GM15510 (cell line): ENCODE data around the gene KIF26B.

Source experiments
- POLR2A ChIP-seq: IDR thresholded peaks from 3 replicates; pipeline ENCODE4 v1.6.1; 2011; ENCODE audit warnings: borderline replicate concordance; ENCODE audit not compliant: insufficient read length; ENCODE audit errors: extremely low read depth

Gene KIF26B

GRCh38 chr1:245687636-245688535 is 533.1 kb downstream of the KIF26B start:
- TF ChIP-seq POLR2A = no peak

GRCh38 chr1:245688536-245689453 is 534.0 kb downstream of the KIF26B start:
- no peak for TF ChIP-seq POLR2A

- TF ChIP-seq POLR2A = no peak
Measured at GRCh38 chr1:245690156-245690690, 535.4 kb downstream of the KIF26B start.

GRCh38 chr1:245690946-245691541 is 536.3 kb downstream of the KIF26B start:
- no peak for TF ChIP-seq POLR2A

GRCh38 chr1:245691897-245692296 is 537.1 kb downstream of the KIF26B start:
- TF ChIP-seq POLR2A = no peak

GRCh38 chr1:245692318-245692717 is 537.5 kb downstream of the KIF26B start:
- TF ChIP-seq POLR2A = no peak

- no peak for TF ChIP-seq POLR2A
Measured at GRCh38 chr1:245693116-245693793, 538.5 kb downstream of the KIF26B start.

GRCh38 chr1:245693941-245694752 is 539.4 kb downstream of the KIF26B start:
- TF ChIP-seq POLR2A = no peak

- no peak for TF ChIP-seq POLR2A
Measured at GRCh38 chr1:245694753-245695195, 540.0 kb downstream of the KIF26B start.

GRCh38 chr1:245695211-245695610 is 540.4 kb downstream of the KIF26B start:
- TF ChIP-seq POLR2A = no peak

GRCh38 chr1:245698116-245698515 is 543.3 kb downstream of the KIF26B start:
- no peak for TF ChIP-seq POLR2A

GRCh38 chr1:245698860-245699259 is 544.1 kb downstream of the KIF26B start:
- TF ChIP-seq POLR2A = no peak

- TF ChIP-seq POLR2A = no peak
Measured at GRCh38 chr1:245700631-245701030, 545.8 kb downstream of the KIF26B start.
